LNCAP (cell line): ENCODE results near the gene NACC2.

Experiments used
- TF ChIP-seq, protein P1 (sequence below): fragments of 450-650 bp; IDR thresholded peaks from 2 replicates; pipeline ENCODE4 v1.5.1; 2017; ENCODE audit warnings: mild to moderate bottlenecking

The NACC2 gene

DNA sequence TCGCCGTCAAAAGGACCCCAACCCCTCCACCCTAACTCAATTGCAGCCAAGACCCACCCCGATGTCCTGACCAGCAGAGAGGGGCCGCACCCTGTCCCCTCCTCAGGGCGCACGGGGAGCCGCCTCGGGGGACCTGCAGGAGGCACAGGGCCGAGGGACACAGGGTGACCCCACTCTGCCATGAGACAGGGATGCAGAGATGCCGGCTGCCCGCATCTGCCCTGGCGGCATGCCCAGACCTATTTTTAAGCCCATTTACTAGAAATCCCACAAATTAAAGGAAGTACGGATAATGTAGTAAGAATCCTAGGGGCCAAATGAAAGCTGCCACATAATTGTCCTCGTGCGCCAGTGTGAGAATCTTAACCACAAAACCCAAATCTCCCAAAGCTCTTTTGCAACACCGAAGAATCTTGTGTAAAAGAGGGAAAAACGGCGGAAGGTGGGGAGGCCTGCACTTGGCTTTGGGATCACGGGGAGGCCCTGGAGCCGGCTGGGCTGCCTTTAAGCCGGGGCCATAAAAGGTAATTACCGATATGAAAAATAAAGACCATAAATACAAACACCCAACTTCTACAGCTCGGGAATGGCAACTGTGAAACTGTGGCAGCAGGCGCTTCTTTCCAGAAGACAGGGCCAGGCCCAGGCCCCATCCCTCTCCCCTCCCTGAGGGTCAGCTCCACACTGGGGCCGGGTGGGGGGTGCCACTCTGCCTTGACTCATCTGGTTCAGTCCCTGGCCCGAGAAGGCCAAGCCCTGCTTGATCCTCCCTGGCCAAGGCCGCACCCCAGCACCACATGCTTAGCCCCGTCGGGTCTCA lies 35.0 kb downstream of the NACC2 start:
- TF ChIP-seq, protein P1, sequence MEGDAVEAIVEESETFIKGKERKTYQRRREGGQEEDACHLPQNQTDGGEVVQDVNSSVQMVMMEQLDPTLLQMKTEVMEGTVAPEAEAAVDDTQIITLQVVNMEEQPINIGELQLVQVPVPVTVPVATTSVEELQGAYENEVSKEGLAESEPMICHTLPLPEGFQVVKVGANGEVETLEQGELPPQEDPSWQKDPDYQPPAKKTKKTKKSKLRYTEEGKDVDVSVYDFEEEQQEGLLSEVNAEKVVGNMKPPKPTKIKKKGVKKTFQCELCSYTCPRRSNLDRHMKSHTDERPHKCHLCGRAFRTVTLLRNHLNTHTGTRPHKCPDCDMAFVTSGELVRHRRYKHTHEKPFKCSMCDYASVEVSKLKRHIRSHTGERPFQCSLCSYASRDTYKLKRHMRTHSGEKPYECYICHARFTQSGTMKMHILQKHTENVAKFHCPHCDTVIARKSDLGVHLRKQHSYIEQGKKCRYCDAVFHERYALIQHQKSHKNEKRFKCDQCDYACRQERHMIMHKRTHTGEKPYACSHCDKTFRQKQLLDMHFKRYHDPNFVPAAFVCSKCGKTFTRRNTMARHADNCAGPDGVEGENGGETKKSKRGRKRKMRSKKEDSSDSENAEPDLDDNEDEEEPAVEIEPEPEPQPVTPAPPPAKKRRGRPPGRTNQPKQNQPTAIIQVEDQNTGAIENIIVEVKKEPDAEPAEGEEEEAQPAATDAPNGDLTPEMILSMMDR = no peak

DNA sequence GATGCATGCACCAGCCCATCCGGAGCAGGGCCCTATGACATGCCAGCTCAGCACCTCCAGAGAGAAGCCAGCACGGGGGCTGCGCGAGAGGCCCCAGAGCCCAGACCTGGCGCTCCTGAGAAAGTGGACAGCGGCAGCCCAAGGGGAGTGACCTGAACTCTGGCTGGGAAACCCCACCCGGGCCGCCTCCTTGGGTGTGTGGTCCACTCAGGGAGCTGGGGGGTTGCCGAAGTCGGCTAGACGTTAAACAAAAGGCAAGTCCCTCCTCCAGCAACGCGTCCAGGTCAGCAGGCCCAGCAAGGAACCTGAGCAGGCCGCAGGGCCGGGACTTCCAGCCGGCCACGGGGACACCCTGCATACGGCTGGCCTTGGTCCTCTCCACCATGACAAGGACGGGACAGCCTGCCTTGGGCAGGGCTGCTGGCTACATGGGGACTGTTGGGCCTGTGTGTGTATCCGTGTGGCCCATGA lies 35.7 kb downstream of the NACC2 start:
- TF ChIP-seq, protein P1 = no peak

DNA sequence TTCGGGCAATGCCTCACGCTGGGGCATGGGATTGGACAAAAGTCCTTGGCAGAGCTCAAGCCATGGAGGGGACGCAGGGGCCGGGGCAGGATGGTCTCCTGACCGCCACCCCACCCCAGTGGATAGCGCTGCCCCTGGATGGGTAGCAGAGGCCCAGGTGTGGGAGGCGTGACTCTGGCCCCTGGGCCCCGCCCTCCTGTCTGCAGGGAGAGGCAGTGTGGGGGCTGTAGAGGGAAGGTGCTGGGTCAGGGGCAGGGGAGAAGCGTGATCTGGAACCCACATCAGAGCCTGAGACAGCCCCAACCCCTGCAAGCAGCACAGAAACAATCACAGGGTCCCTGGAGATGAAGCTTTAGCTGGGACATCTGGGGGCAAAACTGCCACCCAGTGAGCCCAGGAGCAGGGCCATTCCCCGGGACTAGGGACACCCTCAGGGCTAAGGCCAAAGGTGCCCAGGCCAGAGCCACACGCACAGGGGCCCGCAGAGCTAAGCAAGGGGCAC lies 36.2 kb downstream of the NACC2 start:
- TF ChIP-seq, protein P1 = no peak

DNA sequence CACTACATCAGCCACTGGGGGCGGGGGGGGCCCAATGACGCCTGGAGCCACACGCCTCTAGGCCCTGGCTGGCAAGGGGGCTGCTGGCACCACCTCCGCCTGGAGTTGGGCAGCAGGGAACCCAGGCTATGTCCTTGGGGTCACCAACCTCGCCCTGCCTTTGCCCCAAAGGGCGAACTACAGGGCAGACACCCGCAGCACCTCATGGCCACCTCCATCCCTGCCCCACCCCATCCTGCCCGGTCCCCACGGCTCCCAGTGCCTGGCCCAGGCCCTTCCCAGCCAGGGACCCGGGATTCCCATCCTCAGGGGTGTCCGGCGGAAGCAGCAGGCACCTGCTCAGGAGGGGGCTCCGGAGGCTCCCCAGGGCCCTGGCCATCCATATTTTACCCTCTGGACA lies 37.0 kb downstream of the NACC2 start:
- TF ChIP-seq, protein P1 = no peak

DNA sequence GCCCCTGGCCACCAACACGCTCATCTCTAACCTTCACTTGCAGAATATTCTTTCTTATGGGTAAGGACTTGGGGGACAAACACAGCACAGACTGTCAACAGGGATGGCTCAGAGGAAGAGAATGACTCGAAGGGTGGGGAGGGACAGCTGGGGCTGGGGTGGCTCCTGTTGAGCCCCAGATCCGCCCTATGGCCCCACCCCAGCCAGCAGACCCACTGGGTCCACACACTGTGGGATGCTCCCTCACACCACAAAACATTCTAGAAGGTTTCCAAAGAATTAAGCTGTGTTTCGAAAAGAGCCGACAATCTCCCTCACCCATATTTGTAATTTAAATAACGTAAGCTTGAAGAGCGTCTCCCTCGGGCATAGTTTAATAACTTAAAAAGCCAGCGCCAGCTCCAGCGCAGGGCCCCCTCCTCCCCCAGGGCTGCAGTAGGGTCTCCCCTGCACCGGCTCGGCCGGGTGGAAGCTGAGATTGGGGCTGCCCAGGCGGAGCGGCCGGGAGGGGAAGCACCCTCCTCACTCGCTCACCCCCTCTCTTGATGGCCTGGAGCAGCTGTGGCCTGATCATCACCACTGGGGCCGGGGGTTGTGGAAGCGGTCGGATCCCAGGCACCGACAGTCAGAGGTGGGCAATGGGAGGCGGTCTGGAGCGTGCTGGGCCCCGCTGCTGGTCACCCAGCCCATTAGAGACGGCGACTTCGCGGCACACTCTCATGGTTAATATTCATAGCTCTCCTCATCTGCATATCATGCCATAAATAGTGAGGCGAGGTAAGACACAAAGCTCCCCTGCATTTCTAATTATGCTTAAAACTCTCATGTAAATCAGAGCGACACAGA lies 37.6 kb downstream of the NACC2 start:
- TF ChIP-seq, protein P1 = no peak

DNA sequence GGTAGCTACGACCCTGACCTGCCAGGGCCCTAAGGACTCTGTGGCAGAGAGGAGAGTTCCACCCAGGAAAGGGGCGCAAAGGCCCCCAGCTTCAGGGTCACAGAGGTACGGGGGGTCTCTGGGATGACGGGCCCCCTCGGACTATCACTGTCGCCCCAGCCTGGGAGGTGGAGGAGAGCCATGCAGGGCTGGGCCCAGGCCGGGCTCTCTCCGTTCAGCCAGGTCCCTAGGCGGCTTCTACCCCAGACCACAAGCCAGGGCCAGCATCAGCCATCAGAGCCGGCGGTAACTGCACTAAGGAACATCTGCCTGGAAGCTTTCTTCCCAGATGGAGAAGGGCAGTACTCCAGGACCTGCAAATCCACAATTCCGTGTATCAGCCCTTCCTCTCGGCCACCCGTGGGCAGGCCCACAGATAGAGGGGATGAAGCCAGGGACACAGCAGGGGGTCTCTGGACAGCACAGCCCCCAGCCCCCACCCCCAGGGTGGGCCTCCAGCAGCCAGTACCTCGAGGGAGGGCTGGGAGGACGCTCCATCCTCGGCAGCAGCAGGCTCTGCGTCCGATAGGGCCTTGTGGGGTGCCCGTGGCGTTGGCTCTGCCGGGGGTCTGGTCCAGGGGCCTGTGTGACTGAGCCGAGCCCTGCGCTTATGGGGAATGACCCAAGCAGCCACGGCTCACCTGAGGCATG lies 38.4 kb downstream of the NACC2 start:
- TF ChIP-seq, protein P1 = no peak
